Nucleus accumbens (tissue), 56 donors: Measurements from ENCODE around the gene ENO3.

Source experiments
- DNase-seq, 56 donors: peaks; one replicate each; lab custom pipeline; 2025; lab: John Stamatoyannopoulos, UW

Gene ENO3

GRCh38 chr17:4935650-4936049 is 15.3 kb upstream of the ENO3 start:
- no peak for DNase-seq

GRCh38 chr17:4936436-4936835 is 14.5 kb upstream of the ENO3 start:
- DNase-seq, result no peak

- DNase-seq, result no peak
These were observed 13.4 kb upstream of the ENO3 start for GRCh38 chr17:4937553-4937952.

GRCh38 chr17:4938069-4938491 is 12.8 kb upstream of the ENO3 start:
- DNase-seq, result no peak

- DNase-seq, result no peak
These were observed 12.0 kb upstream of the ENO3 start for GRCh38 chr17:4938688-4939545.

GRCh38 chr17:4939546-4939795 is 11.4 kb upstream of the ENO3 start:
- DNase-seq, result peak in 3 of 56 donors; percentile 35 to 69 (median 63)

GRCh38 chr17:4939796-4940554 is 10.9 kb upstream of the ENO3 start, which contains the start of the genes RNF167 and SLC25A11:
Gene RNF167, plus strand, starts transcription at chr17:4940268. Its CDS starts 642 bp downstream, at chr17:4940910.
Gene SLC25A11, minus strand, starts transcription at chr17:4940046. Its CDS starts 136 bp downstream, at chr17:4939910.
- peak; percentile 64 to 100 (median 94) for DNase-seq

GRCh38 chr17:4940555-4941318 is 10.2 kb upstream of the ENO3 start:
- no peak for DNase-seq

GRCh38 chr17:4941319-4941610 is 9.7 kb upstream of the ENO3 start:
- DNase-seq, result no peak

- no peak for DNase-seq
These were observed 8.0 kb upstream of the ENO3 start for GRCh38 chr17:4942760-4943508.

GRCh38 chr17:4944163-4944553 is 6.8 kb upstream of the ENO3 start:
- no peak for DNase-seq

GRCh38 chr17:4944554-4945175 is 6.3 kb upstream of the ENO3 start:
- no peak for DNase-seq

- DNase-seq, result peak in 20 of 56 donors; percentile 2 to 85 (median 24)
These were observed 5.6 kb upstream of the ENO3 start for GRCh38 chr17:4945176-4945943.

GRCh38 chr17:4945944-4946280 is 5.0 kb upstream of the ENO3 start:
- no peak for DNase-seq

GRCh38 chr17:4946312-4946976 is 4.5 kb upstream of the ENO3 start:
- DNase-seq, result no peak

- DNase-seq, result peak in 2 of 56 donors; percentile 9 to 37
These were observed 3.9 kb upstream of the ENO3 start for GRCh38 chr17:4947010-4947410.

- DNase-seq, result peak in 27 of 56 donors; percentile 18 to 64 (median 43)
These were observed 3.3 kb upstream of the ENO3 start for GRCh38 chr17:4947411-4948165.
